Body of pancreas (tissue), 4 donors: ENCODE measurements around the gene MALAT1. TPM values are rescaled to one million over a fixed set of nuclear protein-coding genes. Genes with fewer than 3 reads are reported as not detected.

Source experiments
- ATAC-seq: fragments of 150-250 bp; one replicate; pipeline ENCODE4 v1.9.1; 2016
- DNase-seq, 4 donors: peaks; one replicate each; pipeline ENCODE4 v3.0.0-alpha.2; 2019
- H3K27ac ChIP-seq, 4 donors: fragments of 200-600 bp; sonication (generic); 1 replicate in 3 of 4; 2 replicates in 1 of 4; pipeline versions ENCODE4 v1.5.1 to v1.6.1; 2016 to 2019; ENCODE audit warnings: mild to moderate bottlenecking in 1 of 4, mixed read lengths in 1 of 4, moderate library complexity in 1 of 4
- H3K27me3 ChIP-seq, 2 donors: fragments of 200-600 bp; sonication (generic); one replicate each; pipeline ENCODE4 v1.6.0; 2016; ENCODE audit warnings: mild to moderate bottlenecking in 1 of 2
- H3K36me3 ChIP-seq, 2 donors: fragments of 200-600 bp; sonication (generic); replicated peaks in 1 of 2; 2 replicates each; pipeline ENCODE4 v1.5.1; 2016; ENCODE audit warnings: low read depth in 2 of 2; ENCODE audit not compliant: insufficient read depth in 1 of 2
- H3K4me1 ChIP-seq: fragments of 200-600 bp; sonication (generic); one replicate; pipeline ENCODE4 v1.6.0; 2016
- H3K4me3 ChIP-seq, 2 donors: fragments of 200-600 bp; sonication (generic); 1 replicate in 1 of 2; 2 replicates in 1 of 2; pipeline ENCODE4 v1.5.1; 2016 to 2019
- H3K9me3 ChIP-seq, 3 donors: fragments of 200-600 bp; sonication (generic); 1 replicate in 2 of 3; 2 replicates in 1 of 3; pipeline ENCODE4 v1.5.1; 2016
- POLR2A ChIP-seq, 3 donors: fragments of 450-650 bp; IDR thresholded peaks; one replicate each; pipeline ENCODE4 v1.6.1; 2016; ENCODE audit warnings: antibody characterized with exemption in 3 of 3, mild to moderate bottlenecking in 2 of 3
- WGBS, 2 donors: methylation state at CpG; one replicate each; pipeline ENCODE4 v1.1.5; 2017; 5-methylcytosine and 5-hydroxymethylcytosine counted together
- intact Hi-C: fragments of 100-400 bp; cut with DNase I; formaldehyde crosslinking; loops from one replicate; pipeline ENCODE4 v1.15.1; 2023
- total RNA-seq, 2 donors: library from RNA; depleted of rRNA; stranded (reverse); fragments of >200 nt; gene quantifications; one replicate each; pipeline ENCODE4 v1.1.0, GENCODE V29; 2016
- TF ChIP-seq, protein P1 (sequence below), 7 experiments: fragments of 450-650 bp in 4 of 7; fragments of 200-600 bp in 3 of 7; sonication (generic) in 3 of 7; IDR thresholded peaks; one replicate each; pipeline ENCODE4 v1.5.1; 2016 to 2019; ENCODE audit warnings: antibody characterized with exemption in 7 of 7

The MALAT1 gene
- total RNA-seq, 2 donors from 2014 or later = 10,129 to 14,092 TPM

DNA sequence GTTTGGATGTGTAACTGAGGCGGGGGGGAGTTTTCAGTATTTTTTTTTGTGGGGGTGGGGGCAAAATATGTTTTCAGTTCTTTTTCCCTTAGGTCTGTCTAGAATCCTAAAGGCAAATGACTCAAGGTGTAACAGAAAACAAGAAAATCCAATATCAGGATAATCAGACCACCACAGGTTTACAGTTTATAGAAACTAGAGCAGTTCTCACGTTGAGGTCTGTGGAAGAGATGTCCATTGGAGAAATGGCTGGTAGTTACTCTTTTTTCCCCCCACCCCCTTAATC is 2.3 kb downstream of the MALAT1 start:
- no peak for TF ChIP-seq POLR2A (IDR thresholded peaks at IDR 0.05)
- TF ChIP-seq, protein P1, sequence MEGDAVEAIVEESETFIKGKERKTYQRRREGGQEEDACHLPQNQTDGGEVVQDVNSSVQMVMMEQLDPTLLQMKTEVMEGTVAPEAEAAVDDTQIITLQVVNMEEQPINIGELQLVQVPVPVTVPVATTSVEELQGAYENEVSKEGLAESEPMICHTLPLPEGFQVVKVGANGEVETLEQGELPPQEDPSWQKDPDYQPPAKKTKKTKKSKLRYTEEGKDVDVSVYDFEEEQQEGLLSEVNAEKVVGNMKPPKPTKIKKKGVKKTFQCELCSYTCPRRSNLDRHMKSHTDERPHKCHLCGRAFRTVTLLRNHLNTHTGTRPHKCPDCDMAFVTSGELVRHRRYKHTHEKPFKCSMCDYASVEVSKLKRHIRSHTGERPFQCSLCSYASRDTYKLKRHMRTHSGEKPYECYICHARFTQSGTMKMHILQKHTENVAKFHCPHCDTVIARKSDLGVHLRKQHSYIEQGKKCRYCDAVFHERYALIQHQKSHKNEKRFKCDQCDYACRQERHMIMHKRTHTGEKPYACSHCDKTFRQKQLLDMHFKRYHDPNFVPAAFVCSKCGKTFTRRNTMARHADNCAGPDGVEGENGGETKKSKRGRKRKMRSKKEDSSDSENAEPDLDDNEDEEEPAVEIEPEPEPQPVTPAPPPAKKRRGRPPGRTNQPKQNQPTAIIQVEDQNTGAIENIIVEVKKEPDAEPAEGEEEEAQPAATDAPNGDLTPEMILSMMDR (IDR thresholded peaks at IDR 0.05) = no peak
- Histone ChIP-seq H3K27ac (peak overlapping the region; percentile 48 to 99 (median 98)), H3K9me3 (no peaks in the 10 kb centered on the region), H3K27me3 (no peaks in the 10 kb centered on the region), H3K36me3 (peaks cover 12 to 13% of the 10 kb centered on the region in 2 donors), H3K4me1 (peaks cover 28% of the 10 kb centered on the region), H3K4me3 (peak overlapping the region; percentile 52 to 68)
- DNase-seq (no peak), ATAC-seq (no peak)
- intact Hi-C loops = no loop called here
- 0% methylated on average over 2 of the region's 2 CpGs for WGBS, 2 donors

DNA sequence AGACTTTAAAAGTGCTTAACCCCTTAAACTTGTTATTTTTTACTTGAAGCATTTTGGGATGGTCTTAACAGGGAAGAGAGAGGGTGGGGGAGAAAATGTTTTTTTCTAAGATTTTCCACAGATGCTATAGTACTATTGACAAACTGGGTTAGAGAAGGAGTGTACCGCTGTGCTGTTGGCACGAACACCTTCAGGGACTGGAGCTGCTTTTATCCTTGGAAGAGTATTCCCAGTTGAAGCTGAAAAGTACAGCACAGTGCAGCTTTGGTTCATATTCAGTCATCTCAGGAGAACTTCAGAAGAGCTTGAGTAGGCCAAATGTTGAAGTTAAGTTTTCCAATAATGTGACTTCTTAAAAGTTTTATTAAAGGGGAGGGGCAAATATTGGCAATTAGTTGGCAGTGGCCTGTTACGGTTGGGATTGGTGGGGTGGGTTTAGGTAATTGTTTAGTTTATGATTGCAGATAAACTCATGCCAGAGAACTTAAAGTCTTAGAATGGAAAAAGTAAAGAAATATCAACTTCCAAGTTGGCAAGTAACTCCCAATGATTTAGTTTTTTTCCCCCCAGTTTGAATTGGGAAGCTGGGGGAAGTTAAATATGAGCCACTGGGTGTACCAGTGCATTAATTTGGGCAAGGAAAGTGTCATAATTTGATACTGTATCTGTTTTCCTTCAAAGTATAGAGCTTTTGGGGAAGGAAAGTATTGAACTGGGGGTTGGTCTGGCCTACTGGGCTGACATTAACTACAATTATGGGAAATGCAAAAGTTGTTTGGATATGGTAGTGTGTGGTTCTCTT is 2.8 kb downstream of the MALAT1 start:
- Histone ChIP-seq H3K27me3 (no peaks in the 10 kb centered on the region), H3K9me3 (no peaks in the 10 kb centered on the region), H3K4me1 (peaks cover 28% of the 10 kb centered on the region), H3K4me3 (peak overlapping the region; percentile 52 to 68), H3K27ac (peak overlapping the region; percentile 48 to 99 (median 98)), H3K36me3 (peaks cover 12 to 15% of the 10 kb centered on the region in 2 donors)
- TF ChIP-seq POLR2A (IDR thresholded peaks at IDR 0.05) = peak in 2 of 3 donors; percentile 57 to 67
- TF ChIP-seq, protein P1 (IDR thresholded peaks at IDR 0.05) = no peak
- DNase-seq (no peak), ATAC-seq (no peak)
- intact Hi-C loops = no loop called here
- whole genome bisulfite sequencing, 2 donors = 1% methylated on average over 3 of the region's 3 CpGs

DNA sequence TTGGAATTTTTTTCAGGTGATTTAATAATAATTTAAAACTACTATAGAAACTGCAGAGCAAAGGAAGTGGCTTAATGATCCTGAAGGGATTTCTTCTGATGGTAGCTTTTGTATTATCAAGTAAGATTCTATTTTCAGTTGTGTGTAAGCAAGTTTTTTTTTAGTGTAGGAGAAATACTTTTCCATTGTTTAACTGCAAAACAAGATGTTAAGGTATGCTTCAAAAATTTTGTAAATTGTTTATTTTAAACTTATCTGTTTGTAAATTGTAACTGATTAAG is 3.4 kb downstream of the MALAT1 start:
- no peak for ATAC-seq
- Histone ChIP-seq H3K4me3 (peak overlapping the region; percentile 16 to 68), H3K9me3 (no peaks in the 10 kb centered on the region), H3K36me3 (peaks cover 12 to 15% of the 10 kb centered on the region in 2 donors), H3K27ac (peak overlapping the region in 3 of 4 donors; percentile 98 to 99 (median 98)), H3K4me1 (peaks cover 29% of the 10 kb centered on the region), H3K27me3 (no peaks in the 10 kb centered on the region)
- no peak for DNase-seq
- TF ChIP-seq, protein P1 (IDR thresholded peaks at IDR 0.05) = no peak
- no peak for TF ChIP-seq POLR2A (IDR thresholded peaks at IDR 0.05)
- intact Hi-C loops = no loop called here

DNA sequence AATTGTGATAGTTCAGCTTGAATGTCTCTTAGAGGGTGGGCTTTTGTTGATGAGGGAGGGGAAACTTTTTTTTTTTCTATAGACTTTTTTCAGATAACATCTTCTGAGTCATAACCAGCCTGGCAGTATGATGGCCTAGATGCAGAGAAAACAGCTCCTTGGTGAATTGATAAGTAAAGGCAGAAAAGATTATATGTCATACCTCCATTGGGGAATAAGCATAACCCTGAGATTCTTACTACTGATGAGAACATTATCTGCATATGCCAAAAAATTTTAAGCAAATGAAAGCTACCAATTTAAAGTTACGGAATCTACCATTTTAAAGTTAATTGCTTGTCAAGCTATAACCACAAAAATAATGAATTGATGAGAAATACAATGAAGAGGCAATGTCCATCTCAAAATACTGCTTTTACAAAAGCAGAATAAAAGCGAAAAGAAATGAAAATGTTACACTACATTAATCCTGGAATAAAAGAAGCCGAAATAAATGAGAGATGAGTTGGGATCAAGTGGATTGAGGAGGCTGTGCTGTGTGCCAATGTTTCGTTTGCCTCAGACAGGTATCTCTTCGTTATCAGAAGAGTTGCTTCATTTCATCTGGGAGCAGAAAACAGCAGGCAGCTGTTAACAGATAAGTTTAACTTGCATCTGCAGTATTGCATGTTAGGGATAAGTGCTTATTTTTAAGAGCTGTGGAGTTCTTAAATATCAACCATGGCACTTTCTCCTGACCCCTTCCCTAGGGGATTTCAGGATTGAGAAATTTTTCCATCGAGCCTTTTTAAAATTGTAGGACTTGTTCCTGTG is 3.9 kb downstream of the MALAT1 start:
- intact Hi-C loops = no loop called here
- ATAC-seq (peak; percentile 1), DNase-seq (no peak)
- Histone ChIP-seq H3K27ac (peak overlapping the region in 3 of 4 donors; percentile 98 to 99 (median 98)), H3K4me1 (peaks cover 35% of the 10 kb centered on the region), H3K4me3 (peak overlapping the region; percentile 16 to 68), H3K36me3 (peaks cover 12 to 15% of the 10 kb centered on the region in 2 donors), H3K9me3 (no peaks in the 10 kb centered on the region), H3K27me3 (no peaks in the 10 kb centered on the region)
- WGBS, 2 donors = 0 to 1% methylated on average over 6 of the region's 6 CpGs
- TF ChIP-seq, protein P1 (IDR thresholded peaks at IDR 0.05) = no peak
- peak; percentile 13 to 72 (median 63) for TF ChIP-seq POLR2A (IDR thresholded peaks at IDR 0.05)
